ENCODE measurements around the gene ATG4D.

- no peak for TF ChIP-seq CTCF (IDR thresholded peaks at IDR 0.05)
- no peak for TF ChIP-seq POLR2AphosphoS5 (IDR thresholded peaks at IDR 0.05)
These were observed 42.7 kb downstream of the ATG4D start for GRCh38 chr19:10586396-10586795.
